Activated CD8-positive, alpha-beta memory T cell treated with anti-CD3 and anti-CD28 coated beads for 24 hours (primary cell): ENCODE results near the gene UHRF1.
"Not testable (repeated sequence)": the region's sequence is repeated elsewhere in the genome, so short reads cannot be mapped to it uniquely, and the experiment has no call there.

Experiments
- DNase-seq: peaks from one replicate; pipeline ENCODE4 v3.0.0-alpha.2; 2020

Gene UHRF1

GRCh38 chr19:4938461-4938860, 29.2 kb downstream of the UHRF1 start:
- not testable (repeated sequence) for DNase-seq

DNA sequence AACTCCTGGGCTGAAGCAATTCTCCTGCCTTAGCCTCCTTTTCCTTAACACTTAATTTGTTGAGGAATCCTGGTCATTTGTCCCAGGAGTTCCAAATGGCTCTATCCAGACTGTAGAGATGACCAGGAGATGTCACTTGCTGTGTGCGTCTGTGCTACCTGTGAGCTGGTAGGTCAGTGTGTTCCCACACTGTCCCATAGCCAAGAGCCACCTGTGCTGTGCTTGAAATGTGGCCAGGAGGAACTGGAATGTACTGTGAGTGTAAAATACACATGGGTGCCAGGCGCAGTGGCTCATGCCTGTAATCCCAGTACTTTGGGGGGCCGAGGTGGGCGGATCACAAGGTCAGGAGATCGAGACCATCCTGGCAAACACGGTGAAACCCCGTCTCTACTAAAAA, 30.2 kb downstream of the UHRF1 start:
- DNase-seq, result no peak

GRCh38 chr19:4941638-4942169, 32.4 kb downstream of the UHRF1 start:
- DNase-seq, result not testable (repeated sequence)

GRCh38 chr19:4950650-4951049, 41.3 kb downstream of the UHRF1 start:
- not testable (repeated sequence) for DNase-seq

- no peak for DNase-seq
Observed at GRCh38 chr19:4951656-4952055, 42.4 kb downstream of the UHRF1 start.

DNA sequence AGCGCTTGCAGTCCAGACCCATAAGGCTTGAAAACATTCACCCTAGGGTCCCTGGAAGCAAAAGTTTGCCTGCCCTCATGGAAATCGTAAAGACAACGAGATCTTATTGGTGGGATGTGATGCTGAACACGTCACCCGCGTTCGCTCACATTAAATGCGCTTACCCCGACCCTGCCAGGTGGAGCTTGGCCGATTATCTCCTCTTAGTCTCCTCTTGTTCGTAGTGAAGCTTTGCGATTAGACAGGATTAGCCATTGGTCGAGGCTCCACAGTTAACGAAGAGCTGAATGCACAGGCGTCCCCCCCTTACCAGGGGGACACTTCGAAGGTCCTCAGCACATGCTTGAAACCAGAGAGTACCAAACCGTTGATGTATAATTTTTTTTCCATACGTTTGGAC, 43.6 kb downstream of the UHRF1 start:
- no peak for DNase-seq

DNA sequence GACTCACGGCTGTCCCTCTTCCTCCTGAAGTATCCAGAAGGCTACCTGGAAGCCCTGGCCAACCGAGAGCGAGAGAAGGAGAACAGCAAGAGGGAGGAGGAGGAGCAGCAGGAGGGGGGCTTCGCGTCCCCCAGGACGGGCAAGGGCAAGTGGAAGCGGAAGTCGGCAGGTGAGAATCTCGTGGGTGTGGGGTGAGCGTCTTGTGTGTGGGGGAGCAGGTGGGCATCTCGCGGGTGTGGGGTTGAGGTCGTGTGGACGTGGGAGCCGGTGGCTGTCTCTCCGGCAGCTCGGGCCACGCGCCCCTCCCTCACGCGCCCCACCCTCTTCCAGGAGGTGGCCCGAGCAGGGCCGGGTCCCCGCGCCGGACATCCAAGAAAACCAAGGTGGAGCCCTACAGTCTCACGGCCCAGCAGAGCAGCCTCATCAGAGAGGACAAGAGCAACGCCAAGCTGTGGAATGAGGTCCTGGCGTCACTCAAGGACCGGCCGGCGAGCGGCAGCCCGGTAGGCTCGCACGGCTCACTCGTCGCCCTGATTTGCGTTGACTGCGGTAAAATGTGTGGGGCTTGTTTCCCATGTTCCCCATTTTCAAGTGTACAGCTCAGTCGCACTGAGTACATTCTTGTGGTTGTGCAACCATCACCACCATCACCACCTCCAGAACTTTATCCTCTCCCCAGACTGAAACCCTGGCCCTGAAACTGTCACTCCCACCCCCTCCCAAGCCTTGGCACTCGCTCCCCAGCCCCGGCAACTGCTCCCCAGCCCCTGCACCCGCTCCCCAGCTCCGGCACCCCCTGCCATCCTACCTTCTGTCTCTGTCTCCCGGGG, 45.2 kb downstream of the UHRF1 start:
- DNase-seq, result not testable (repeated sequence)

DNA sequence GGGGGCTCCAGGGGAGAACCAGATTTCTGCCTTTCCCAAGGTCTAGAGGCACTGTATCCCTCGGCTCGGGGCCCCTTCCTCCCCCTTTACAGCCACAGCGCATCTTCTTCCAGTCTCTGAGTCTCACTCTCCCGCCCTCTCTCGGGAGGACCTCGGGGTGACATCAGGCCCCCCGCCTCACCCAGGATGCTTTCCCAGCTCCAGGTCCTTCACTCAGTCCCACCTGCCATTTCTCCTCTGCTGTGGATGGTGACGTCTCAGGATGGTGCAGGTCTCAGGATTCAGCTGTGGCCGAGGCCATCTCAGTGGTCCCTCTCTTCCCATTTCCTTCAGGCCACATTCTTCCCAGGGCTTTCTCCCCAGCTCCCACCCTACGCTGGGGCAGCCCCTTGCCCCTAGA, 46.0 kb downstream of the UHRF1 start:
- no peak for DNase-seq

- no peak for DNase-seq
Observed at GRCh38 chr19:4957981-4958380, 48.7 kb downstream of the UHRF1 start.

- no peak for DNase-seq
Observed at GRCh38 chr19:4962085-4962619, 52.9 kb downstream of the UHRF1 start.

- no peak for DNase-seq
Observed at GRCh38 chr19:4965061-4965460, 55.8 kb downstream of the UHRF1 start.

DNA sequence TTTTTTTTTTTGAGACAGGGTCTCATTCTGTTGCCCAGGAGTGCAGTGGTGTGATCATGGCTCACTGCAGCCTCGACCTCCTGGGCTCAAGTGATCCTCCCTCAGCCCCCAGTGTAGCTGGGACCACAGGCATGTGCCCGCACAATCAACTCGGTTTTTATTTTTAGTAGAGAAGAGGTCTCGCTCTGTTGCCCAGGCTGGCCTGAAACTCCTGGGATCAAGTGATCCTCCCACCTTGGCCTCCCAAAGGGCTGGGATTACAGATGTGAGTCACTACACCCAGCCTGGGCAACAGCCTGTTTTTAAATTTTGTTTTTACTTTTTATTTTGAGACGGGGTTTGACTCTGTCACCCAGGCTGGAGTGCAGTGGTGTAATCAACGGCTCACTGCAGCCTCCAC, 57.3 kb downstream of the UHRF1 start:
- DNase-seq, result no peak

GRCh38 chr19:4967738-4968461, 58.6 kb downstream of the UHRF1 start:
- no peak for DNase-seq

- peak; percentile 99 for DNase-seq
Observed at GRCh38 chr19:4968462-4969291, 59.4 kb downstream of the UHRF1 start, which contains the start of gene KDM4B. TSS of gene KDM4B (plus strand) at chr19:4969113. CDS start at chr19:5032891, 63,778 bp downstream.

- no peak for DNase-seq
Observed at GRCh38 chr19:4969292-4969771, 60.0 kb downstream of the UHRF1 start.

- no peak for DNase-seq
Observed at GRCh38 chr19:4969772-4970531, 60.7 kb downstream of the UHRF1 start.

GRCh38 chr19:4970558-4971423, 61.5 kb downstream of the UHRF1 start:
- no peak for DNase-seq

DNA sequence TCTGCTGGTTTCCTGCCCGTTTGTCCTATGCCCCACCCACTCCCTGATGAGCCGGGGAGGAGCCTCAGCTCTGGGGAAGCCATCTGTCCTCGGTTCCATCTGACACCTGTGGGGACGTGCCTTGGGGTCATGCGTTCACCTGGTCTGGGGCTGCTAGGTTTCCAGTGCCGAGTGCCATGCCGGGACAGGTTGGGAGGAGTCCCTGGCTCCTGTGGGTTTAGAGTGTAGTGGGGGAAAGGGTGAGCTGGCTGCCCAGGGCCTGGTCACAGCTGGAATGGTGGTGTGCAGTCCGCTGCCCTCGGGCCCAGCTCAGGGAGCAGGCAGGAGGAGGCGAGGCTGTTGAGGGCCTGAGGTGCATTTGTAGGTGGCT, 62.1 kb downstream of the UHRF1 start:
- no peak for DNase-seq

DNA sequence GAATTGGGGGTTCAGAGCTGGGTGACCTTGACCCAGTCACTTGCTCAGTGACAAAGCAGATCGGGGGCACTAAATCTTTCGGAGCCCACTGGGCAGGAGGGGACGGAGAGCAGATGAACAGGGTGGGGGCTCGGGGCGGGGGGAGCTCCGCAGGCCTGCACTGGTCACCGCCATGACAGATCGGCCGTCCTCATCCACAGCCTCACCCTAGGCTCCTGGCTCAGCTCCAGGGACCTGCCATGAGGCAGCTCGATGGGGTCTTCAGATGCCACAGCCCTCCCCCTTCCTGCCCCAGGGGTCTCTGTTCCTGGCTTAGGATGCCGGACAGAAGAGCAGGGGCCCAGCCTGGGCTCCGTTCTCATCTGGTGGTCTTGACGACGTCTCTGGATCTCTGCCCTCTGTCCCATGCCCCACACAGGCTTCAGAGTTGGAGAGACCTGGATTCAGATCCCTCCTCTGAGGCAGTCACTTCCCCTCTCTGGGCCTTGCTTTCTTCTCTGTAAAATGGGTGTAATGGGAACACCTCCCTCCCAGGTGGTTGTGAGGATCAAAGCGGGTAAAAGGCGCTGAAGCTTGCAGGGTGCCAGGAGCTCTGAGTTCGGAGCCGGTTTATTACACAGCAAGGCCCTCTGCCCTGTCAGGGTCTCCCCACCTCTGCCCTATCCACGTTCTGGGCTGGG, 62.7 kb downstream of the UHRF1 start:
- no peak for DNase-seq
